ENCODE data around the gene ZDHHC8.

Gene ZDHHC8

DNA sequence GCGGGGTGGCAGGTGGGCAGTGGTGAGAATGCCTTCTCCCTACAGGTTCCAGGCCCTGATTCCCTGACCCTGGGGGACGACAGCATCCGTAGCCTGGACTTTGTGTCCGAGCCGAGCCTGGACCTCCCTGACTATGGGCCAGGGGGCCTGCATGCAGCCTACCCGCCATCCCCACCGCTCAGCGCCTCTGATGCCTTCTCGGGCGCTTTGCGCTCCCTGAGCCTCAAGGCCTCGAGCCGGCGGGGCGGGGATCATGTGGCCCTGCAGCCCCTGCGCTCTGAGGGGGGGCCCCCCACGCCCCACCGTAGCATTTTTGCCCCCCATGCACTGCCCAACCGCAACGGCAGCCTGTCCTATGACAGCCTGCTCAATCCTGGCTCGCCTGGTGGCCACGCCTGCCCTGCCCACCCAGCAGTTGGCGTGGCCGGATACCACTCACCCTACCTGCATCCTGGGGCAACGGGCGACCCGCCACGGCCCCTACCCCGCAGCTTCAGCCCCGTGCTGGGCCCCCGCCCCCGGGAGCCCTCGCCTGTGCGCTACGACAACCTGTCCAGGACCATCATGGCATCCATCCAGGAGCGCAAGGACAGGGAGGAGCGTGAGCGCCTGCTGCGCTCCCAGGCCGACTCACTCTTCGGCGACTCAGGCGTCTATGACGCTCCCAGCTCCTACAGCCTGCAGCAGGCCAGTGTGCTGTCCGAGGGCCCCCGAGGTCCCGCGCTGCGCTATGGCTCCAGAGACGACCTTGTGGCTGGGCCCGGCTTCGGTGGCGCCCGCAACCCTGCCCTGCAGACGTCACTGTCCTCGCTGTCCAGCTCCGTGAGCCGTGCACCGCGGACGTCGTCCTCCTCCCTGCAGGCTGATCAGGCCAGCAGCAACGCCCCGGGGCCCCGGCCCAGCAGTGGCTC lies 11.4 kb downstream of the ZDHHC8 start:
- no peak for DNase-seq (ENCODE audit: low read depth)

DNA sequence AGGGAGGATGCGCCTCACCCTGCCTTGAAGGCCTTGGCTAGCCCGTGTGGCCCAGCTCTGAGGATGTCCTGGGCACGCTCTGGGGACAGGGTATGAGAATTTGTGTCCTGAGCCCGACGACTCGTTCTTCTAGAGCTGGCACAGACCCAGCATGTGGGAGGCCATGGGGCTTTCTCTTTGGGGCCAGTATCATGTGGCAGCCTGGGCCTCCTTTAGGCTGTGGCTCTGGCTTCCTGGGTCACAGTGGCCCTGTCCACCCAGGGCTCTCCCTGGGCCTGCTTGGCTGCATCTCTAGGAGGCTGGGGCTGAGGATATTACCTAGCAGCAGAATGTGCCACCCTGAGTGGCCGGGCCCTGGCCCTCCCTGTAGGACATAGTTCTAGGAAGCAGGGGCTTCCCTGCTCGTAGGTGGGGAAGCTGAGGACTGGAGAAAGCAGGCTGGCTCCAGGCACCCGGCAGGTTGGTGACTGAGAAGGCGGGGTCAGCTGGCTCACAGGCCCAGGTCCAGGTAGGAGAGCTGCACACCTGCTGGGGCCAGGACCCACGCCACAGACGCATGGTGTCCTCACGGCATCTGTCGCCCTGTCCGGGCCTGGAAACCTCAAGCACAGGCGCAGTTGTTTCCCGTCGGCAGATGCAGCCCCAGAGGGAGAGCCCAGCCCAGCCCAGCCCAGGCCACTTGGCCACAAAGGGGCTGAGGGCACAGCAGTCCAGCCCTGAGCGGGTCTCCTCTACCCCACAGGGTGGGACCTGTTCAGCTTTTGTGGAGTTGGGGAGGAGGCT lies 12.5 kb downstream of the ZDHHC8 start:
- DNase-seq (ENCODE audit: low read depth) = no peak

DNA sequence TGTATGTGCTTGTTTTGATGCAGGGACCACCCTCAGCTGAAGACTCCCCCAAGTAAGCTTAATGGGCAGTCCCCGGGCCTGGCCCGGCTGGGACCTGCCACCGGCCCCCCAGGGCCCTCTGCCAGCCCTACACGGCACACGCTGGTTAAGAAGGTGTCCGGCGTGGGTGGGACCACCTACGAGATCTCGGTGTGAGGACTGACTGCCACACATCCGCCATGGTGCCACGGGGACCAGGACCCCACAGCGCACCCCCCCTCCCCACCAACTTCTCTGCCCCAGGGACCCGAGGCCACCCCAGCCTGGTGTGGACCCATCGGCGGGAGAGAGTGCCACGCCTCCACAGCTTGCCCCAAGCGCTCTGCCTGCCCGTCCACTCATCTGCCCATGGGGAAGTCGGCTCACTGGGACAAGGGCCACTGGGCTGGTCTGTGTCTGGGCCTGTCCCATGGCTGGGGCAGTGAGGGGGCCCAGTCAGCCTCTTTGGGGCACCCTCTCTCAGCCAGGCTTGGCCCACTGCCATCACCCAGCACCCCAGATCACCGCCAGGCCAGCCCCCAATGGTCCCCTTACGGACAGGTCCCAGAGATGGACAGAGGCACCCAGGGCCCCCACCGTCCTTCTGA lies 13.7 kb downstream of the ZDHHC8 start:
- no peak for DNase-seq (ENCODE audit: low read depth)

DNA sequence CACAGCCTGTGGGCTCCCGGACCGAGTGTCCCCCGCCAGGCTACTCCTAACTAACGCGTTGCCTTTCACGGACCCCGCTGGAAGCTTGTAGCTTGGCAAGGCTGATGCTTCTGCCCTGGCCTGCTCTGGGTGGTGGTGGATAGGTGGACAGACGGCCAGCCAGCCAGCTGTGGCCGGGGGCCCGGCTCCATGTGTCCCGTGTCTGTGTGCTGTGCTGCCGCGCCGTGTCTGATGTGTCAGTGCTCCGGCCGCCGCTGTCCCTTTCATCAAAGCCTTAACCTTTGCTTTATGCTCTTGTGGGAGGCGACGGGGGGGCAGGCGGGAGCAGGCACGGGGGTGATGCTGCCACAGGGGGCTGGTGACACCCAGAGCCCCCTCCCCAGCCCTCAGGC lies 14.2 kb downstream of the ZDHHC8 start:
- no peak for DNase-seq (ENCODE audit: low read depth)

DNA sequence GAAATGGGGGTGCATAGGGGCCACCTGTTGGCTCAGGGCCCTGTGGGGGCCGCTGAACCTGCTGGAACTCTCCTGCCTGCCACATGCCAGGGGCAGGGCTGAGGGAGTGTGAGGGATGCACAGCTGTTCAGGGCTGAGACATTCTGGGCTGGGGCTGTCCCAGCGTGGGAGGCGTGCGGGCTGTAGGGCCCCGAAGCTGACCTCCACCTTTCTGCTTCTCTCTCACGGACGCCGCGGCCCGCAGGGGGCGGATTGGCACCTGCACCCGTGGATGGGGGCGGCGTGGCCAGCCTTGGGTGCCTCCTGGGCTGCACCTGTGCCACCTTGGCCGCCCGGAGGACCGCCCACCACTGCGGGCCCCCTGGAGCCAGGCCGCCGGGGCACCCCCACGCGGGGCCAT lies 15.2 kb downstream of the ZDHHC8 start:
- DNase-seq (ENCODE audit: low read depth) = no peak

DNA sequence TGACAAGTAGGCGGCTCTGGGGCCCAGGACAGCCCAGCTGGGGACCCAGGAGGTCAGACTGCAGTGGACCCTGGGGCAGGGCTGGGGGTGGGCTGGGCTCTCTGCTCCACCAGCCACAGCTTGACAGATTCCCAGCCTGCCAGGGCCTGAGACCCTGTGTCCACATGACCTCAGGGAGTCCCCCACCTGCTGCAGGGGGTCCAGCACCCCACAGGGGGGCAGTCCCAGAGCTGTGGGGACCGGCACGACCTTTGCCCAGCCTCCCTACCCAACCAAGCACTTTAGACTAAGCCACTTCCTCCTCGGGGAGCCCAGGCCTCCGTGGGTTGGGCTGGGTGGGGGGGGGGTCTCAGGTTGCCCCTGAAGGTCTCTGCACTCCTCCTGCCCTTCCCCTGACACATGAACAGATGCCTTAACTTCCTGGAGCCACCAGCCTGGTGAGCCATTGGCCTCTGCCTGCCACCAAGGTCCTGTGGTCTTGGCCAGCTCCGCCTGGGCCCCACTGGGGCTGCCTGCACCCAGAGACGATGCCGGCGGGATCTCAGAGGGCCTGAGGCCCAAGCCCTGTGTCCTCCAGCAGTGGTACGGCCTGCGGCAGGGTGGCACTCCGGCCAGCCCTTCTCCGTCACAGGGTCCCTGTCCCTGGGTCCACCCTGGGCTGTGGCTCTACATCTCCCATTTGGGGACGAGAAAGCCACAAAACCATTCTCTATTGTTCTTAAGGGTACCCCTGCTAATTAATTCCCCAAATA lies 15.8 kb downstream of the ZDHHC8 start:
- no peak for DNase-seq (ENCODE audit: low read depth)

DNA sequence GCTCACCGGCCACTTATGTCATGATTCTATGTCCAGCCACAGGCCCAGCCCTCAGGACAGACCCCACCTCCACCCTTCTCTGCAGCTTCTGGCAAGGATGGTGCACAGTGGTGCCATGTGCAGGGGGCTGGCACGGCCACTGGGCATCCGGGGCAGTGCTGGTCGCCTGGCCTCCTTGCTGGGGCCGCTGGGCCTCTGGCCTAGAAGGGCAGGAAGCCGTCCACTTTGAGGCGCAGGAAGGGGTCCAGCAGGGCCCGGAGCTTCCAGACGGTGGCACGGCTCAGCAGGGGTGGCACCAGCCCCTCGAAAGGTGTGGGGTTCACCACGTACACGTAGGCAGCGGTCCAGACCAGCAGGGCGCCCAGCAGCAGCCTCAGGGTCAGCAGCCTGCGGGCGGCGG lies 16.8 kb downstream of the ZDHHC8 start:
- no peak for DNase-seq (ENCODE audit: low read depth)

DNA sequence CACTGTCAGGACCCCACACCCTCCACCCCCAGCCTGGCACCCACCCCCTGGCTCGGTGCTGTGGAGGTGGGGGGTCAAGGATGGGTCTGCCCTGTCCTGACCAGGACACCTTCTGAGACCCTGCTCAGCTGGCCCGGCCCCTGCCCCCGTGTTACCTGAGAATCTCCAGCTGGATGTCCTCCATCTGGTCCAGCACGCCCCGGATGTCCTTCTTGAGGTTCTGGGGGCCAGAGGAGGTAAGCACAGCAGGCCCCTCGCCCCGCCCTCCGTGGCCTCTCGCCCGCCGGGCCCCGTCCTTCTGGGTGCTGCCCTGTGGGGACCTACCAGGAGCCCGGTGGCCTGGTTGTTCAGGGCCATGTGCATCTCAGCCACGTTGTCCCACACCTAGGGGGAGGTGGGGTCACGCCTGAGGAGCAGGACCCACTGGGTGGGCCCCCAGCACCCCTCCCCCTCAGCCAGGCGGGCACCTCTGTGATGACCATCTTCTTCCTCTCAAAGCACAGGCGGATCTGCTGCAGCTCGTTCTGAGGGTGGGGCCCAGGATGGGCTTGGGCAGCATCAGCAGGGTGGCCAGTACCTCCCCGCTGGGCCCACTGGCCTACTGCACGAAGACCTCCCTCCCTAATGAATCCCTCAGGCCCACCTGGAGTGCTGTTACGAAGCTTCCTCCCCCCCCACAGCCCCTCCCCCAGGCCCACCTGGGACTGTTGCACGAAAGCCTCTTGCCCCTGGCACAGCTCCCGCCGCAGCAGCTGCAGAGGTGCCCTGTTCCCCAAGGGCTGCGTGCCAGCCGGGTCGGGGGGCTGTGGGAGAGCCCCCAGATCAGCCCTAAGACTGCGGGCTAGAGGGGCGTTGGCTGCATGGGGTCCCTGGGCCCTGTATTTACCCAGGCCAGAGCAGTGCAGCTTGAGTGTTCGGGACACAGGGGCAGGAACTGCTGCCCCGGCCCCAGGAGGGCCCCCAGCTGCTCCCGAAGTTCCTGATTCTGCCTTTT lies 17.9 kb downstream of the ZDHHC8 start:
- no peak for DNase-seq (ENCODE audit: low read depth)

DNA sequence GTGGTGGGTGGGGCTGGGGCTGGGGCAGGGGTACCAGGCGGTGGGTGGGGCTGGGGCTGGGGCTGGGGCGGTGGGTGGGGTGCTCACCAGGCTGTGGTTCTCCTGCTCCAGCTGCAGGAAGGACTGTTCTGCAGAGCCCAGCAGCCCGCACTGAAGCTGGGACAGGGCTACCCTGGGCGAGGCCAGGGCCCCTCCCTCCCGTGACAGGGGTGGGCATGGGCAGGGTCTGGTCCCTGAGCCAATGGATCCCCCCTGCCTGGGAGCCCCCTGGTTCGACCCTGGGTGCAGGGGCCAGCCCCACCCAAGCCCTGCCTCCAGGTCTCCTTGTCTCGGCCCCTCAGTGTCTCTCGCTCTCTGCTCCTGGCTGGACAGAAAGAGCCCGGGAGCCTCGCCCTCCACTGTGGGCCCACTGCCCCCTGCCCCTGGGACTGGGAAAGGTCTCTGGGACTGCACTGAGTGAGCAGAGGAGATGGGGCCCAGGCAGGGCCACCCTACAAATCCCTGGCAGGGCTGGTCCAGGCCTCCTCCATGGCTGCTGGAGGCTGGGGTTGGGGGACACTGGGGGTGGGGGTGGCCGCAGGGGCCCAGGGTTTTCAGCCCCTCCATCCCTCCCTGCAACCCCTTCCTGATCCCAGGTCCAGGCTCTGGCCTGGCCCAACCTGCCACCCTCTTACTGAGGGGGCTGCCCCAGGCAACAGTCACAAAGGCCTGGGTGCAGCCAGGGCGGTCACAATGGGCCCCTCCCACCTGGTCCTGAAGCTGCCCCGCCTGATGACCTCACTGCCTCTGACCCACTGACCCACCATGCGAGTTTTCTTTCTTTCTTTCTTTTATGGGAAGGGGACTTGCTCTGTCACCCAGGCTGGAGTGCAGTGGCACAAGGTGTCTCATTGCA lies 19.0 kb downstream of the ZDHHC8 start, which contains the start of gene CCDC188:
Gene CCDC188, minus strand, starts transcription at position 675 of the 895 bp plus-strand sequence. Its CDS starts 69 bp downstream, at position 606.
- no peak for DNase-seq (ENCODE audit: low read depth)

DNA sequence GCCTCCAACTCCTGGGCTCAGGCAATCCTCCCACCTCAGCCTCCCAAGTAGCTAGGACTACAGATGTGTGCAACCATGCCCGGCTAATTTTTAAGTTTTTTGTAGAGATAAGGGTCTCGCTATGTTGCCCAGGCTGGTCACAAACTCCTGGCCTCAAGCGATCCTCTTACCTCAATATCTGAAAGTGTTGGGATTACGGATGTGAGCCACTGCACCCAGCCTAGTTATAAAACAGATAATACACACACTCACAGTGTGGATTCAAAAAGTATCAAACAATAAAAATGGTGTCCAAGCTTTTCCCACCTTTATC lies 19.6 kb downstream of the ZDHHC8 start:
- no peak for DNase-seq (ENCODE audit: low read depth)

DNA sequence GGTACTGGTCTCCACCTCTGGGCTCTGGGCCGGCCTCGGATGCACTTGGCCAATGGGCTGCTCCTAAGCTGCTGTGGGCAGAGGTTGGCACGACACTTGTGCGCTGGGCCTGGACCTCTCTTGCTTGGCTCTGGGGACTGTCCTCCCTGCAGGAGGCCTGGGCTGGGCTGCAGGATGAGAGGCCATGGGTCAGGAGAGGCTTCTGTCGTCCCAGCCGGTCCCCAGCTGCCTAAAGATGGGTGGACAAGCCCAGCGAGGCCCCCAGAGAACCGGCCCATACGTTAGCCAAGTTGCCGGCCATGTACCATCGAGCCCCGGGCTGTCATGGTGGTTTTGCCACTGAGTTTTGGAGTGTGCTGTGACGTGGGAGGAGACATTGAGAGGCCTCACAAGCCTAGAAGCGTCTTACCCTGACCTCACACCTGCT lies 20.9 kb downstream of the ZDHHC8 start:
- no peak for DNase-seq (ENCODE audit: low read depth)

DNA sequence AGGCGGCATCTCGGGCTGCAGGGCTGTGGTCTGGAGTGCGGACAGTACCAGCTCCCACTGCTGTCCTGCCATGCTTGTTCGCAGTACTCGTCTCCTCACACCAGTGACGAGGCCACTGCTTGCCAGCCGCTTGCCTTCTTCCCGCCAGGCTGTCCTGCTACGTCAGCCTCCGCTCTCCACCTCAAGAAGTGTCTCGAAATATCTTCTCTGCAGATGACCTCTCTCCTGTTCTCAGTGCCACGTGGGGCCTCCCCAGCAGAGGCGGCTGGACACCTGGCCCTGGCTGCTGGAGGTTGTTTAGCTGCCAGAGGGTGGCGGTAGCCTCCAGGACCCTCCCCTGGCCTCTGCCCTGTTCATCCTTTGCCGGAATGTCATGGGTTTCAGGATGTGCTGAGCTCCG lies 22.3 kb downstream of the ZDHHC8 start:
- DNase-seq (ENCODE audit: low read depth) = no peak

DNA sequence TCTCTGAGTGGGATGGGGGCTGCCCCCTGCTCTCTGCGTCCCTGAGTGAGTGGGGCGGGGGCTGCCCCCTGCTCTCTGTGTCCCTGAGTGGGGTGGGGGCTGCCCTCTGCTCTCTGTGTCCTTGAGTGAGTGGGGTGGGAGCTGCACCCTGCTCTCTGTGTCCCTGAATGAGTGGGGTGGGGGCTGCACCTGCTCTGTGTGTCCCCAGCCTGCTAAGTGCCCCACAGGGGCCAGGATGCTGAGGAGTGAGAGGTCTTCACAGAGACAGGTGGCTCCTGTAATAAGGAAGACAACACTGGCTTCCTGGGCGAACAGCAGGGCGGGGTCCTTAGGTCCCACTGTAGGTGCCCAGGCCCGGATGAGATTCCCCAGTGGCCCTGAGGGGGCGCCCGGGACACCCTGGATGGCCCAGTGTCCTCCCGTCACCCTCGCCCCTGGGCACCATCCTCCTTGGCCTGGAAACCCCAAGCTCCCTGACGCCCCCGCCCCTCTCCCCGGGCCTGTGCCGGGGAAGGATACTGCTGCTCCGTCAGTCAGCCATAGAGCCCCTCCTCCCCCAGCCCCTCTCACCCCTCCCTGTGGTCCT lies 23.1 kb downstream of the ZDHHC8 start:
- DNase-seq (ENCODE audit: low read depth) = no peak

DNA sequence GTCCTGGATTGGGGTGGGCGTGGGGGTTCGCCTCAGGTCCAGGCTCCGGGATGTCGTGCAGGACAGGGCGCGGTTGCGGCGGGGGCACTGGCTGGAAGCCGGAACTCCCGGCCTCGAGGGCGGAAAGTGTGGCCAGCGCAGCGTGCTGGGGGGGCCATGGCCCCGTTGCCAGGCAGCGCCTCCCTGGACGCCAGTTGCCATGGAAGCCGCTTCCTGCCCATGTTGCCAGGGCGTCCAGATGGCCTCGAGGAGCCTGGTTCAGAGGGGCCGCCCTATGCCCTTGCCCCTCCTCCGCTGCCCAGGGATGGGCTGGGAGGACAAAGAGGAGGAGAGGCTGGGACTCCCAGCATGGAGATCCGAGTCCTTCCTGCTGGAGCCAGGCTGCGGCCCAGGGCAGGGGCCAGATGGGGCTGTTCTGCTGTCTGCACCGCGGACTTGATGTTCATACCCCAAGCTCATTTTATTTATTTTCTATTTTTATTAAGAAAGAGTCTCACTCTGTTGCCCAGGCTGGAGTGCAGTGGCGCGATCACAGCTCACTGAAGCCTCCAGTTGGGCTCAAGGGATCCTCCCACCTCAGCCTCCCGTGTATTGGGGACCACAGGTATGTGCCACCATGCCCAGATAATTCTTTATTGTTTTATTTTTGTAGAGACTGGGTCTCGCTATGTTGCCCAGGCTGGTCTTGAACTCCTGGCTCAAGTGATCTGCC lies 23.9 kb downstream of the ZDHHC8 start:
- no peak for DNase-seq (ENCODE audit: low read depth)

DNA sequence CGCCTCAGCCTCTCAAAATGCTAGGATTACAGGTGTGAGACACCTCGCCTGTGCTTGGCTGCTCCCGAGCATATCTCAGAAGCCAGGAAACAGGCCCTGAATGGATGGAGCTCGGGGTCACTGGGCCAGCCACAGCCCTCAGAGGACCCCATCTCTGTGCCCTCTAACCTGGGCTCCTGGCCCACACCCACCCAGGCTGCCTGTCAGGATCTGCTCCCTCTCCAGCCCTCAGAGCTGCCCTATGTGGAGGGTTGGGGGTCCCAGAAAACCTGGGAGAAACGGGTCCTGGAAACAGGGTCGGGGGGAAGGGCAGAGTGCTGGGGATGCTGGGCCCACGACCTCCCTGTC lies 24.4 kb downstream of the ZDHHC8 start:
- no peak for DNase-seq (ENCODE audit: low read depth)

DNA sequence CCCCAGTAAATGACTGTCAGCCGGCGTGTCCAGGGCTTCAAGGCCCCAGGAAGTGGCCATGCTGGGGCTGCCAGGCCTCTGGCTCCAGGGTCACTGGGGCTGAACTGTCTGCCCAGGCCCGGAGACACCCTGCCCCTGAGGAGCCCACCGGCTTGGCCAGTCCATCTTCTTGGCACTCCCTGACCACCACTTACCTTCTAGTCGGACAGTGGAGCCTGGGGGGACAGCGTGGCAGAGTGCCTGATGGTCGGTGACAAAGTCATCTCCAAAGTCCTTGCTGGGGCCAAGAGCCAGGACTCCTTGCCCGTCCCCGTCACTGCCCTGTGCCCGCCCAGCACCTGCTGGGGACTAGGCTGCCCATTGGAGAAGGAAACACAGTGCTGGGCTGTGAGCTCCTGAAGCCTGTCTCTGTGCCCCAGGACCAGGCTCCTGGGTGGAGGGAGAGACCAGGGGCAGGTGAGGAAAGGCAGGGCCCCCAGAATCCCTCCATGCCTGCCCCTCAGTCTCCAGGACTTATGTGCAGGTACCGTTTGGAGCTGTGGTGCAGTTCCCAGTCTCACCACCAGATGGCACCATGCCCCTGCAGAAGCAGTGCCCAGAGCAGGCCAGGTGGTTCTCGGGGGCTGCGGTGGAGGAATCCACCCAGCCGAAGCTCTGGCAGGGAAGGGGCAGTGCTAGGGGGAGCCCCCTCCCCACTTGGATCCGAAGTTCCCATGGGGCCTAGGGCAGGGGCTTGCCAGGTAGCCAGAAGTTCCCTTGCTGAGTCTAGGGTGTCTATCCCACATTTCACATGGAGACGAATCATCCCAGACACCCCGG lies 25.2 kb downstream of the ZDHHC8 start:
- DNase-seq (ENCODE audit: low read depth) = peak; percentile 59

DNA sequence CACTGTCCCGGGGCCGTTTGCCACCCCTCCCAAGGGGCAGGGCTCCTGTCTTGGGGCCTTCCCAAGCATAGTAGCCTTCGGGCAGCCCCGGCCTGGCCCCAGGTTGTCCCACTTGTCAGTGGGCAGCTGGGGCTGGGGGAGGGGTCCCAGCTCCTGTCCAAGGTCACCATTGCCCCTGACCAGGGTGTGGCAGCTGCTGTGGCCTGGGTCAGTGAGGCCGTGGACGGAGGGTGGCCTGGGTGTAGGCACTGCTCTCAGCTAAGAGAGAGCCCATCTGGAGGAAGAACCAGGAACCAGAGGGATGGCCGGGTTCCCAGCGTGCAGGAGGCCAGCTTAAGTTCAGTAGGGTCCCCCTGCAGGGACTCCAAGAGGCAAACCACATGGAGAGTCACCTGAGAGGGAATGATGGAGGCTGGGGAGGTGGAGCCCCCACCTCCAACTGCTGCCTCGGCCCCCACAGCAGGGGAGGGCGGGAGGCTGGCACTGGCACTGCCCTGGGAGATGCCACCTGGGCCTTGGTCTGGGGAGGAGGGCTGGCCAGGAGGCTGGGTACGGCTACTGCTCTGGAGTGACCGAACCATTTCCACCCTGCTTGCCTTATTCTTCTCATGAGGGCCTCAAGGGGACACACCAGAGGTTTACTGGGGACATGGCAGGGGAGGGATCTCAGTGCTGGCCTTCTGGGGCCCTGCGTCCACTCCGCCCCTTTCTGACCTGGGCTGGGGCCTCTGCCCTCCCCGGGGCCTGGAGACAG lies 26.0 kb downstream of the ZDHHC8 start:
- DNase-seq (ENCODE audit: low read depth) = no peak

Data from amniotic epithelial cell (primary cell).